GM12878 (cell line): ENCODE results near the gene ZBTB21. TPM values are rescaled to one million over a fixed set of nuclear protein-coding genes. Genes with fewer than 3 reads are reported as not detected.

ENCODE experiments used
- ATAC-seq: fragments of 200-7000 bp; cut with Tn5 transposase; 3 replicates; pipeline ENCODE4 v1.9.1; 2020; ENCODE audit warnings: mild to moderate bottlenecking, moderate library complexity
- BruUV-seq: library from RNA; stranded (reverse); fragments of 400-500 nt; replicated peaks from 2 replicates; lab custom pipeline; 2021; lab: Mats Ljungman, UMichigan
- CTCF ChIA-PET: fragments of 300-600 bp; sonication (Branson Sonifier 250); formaldehyde crosslinking; extraction: SDS; loops from one replicate; lab custom pipeline; 2021; ENCODE audit warnings: inconsistent platforms; lab: Yijun Ruan, JAX
- POLR2A ChIA-PET: fragments of 350-600 bp; formaldehyde crosslinking; extraction: SDS; loops from one replicate; lab custom pipeline; 2021; ENCODE audit warnings: inconsistent platforms; lab: Charles Lee
- RAD21 ChIA-PET: fragments of 300-600 bp; sonication (Branson Sonifier 250); formaldehyde crosslinking; loops from one replicate; lab custom pipeline; 2023; ENCODE audit warnings: antibody characterized with exemption; ENCODE audit not compliant: unreplicated experiment; lab: Charles Lee
- SMC1A ChIA-PET: fragments of 300-600 bp; sonication (Branson Sonifier 250); formaldehyde crosslinking; loops from one replicate; lab custom pipeline; 2023; ENCODE audit not compliant: unreplicated experiment, uncharacterized antibody; lab: Charles Lee
- DNase-seq: peaks from one replicate; pipeline ENCODE4 v3.0.0-alpha.2; 2011; ENCODE audit warnings: low read depth, low spot score
- FAIRE-seq: peaks from 3 replicates; lab custom pipeline; 2011; peaks lifted over from hg19 to GRCh38; lab: Jason Lieb, UNC
- H2AFZ ChIP-seq: 2 replicates; pipeline ENCODE4 v1.6.0; 2011; ENCODE audit warnings: low read depth, low read length, control low read depth; ENCODE audit not compliant: control insufficient read depth
- H3K27ac ChIP-seq: 2 replicates; pipeline ENCODE4 v1.5.1; 2011; ENCODE audit warnings: control low read depth; ENCODE audit not compliant: control insufficient read depth, insufficient read depth
- H3K27me3 ChIP-seq, 2 experiments: replicated peaks in 1 of 2; 2 replicates each; pipeline versions ENCODE4 v1.6.0 to v1.6.1; 2011; ENCODE audit warnings: low read length in 1 of 2; ENCODE audit not compliant: control insufficient read depth in 2 of 2, insufficient read depth in 2 of 2
- H3K36me3 ChIP-seq, 2 experiments: 2 replicates each; pipeline ENCODE4 v1.5.1; 2011; ENCODE audit warnings: low read length in 1 of 2; ENCODE audit not compliant: control insufficient read depth in 2 of 2, insufficient read depth in 2 of 2
- H3K4me1 ChIP-seq: 2 replicates; pipeline ENCODE4 v1.6.1; 2011; ENCODE audit warnings: mild to moderate bottlenecking, low read length, moderate library complexity, mixed read lengths; ENCODE audit not compliant: control insufficient read depth, insufficient read depth
- H3K4me2 ChIP-seq: 2 replicates; pipeline ENCODE4 v1.6.0; 2011; ENCODE audit warnings: control low read depth; ENCODE audit not compliant: control insufficient read depth, insufficient read depth
- H3K4me3 ChIP-seq: fragments of 200-600 bp; sonication (generic); 2 replicates; pipeline ENCODE4 v1.5.1; 2016
- H3K79me2 ChIP-seq: 2 replicates; pipeline ENCODE4 v1.6.0; 2011; ENCODE audit warnings: low read length; ENCODE audit not compliant: control insufficient read depth, insufficient read depth
- H3K9ac ChIP-seq: 2 replicates; pipeline ENCODE4 v1.8.0; 2011; ENCODE audit warnings: low read length, control low read depth, mixed read lengths; ENCODE audit not compliant: control insufficient read depth, insufficient read depth
- H3K9me3 ChIP-seq: replicated peaks from 3 replicates; pipeline ENCODE4 v1.5.1; 2011; ENCODE audit warnings: mild to moderate bottlenecking, low read length; ENCODE audit not compliant: control insufficient read depth, insufficient read depth
- H4K20me1 ChIP-seq: 2 replicates; pipeline ENCODE4 v1.6.0; 2011; ENCODE audit not compliant: control insufficient read depth, insufficient read depth
- IKZF2 ChIP-seq, 2 experiments: fragments of 450-650 bp; IDR thresholded peaks; 2 replicates each; pipeline ENCODE4 v1.6.1; 2017; ENCODE audit warnings: mild to moderate bottlenecking in 2 of 2, moderate library complexity in 2 of 2
- MEF2B ChIP-seq: fragments of 450-650 bp; IDR thresholded peaks from 2 replicates; pipeline ENCODE4 v1.6.1; 2018; ENCODE audit warnings: mild to moderate bottlenecking, moderate library complexity; ENCODE audit not compliant: partially characterized antibody, poor library complexity, severe bottlenecking
- MTA3 ChIP-seq: IDR thresholded peaks from 2 replicates; pipeline ENCODE4 v1.6.1; 2012; ENCODE audit warnings: low read length, inconsistent platforms, borderline replicate concordance
- RELB ChIP-seq: fragments of 450-650 bp; IDR thresholded peaks from 2 replicates; pipeline ENCODE4 v1.6.1; 2017; ENCODE audit warnings: low read depth, mild to moderate bottlenecking, moderate library complexity
- USF1 ChIP-seq: IDR thresholded peaks from 2 replicates; pipeline ENCODE4 v1.6.1; 2011; ENCODE audit warnings: borderline replicate concordance, low read depth, mild to moderate bottlenecking, moderate library complexity, mixed read lengths, low read length; ENCODE audit not compliant: insufficient read depth; ENCODE audit errors: extremely low read length
- ZZZ3 ChIP-seq: IDR thresholded peaks from 2 replicates; pipeline ENCODE4 v1.6.1; 2011; ENCODE audit warnings: low read depth; ENCODE audit not compliant: control insufficient read depth, insufficient read length
- WGBS: methylation state at CpG from one replicate; pipeline ENCODE4 v1.1.6; 2016; ENCODE audit warnings: low lambda C conversion rate; ENCODE audit not compliant: insufficient replicate concordance, insufficient coverage; ENCODE audit errors: missing lambda C conversion rate; 5-methylcytosine and 5-hydroxymethylcytosine counted together
- in situ Hi-C: fragments of 300-500 bp; cut with MboI; formaldehyde crosslinking; loops from 9 replicates; pipeline ENCODE4 v1.14.3; 2018; ENCODE audit warnings: mixed read lengths
- intact Hi-C: fragments of 100-400 bp; cut with micrococcal nuclease; formaldehyde crosslinking; loops from one replicate; pipeline ENCODE4 v1.14.2; 2022; ENCODE audit not compliant: unreplicated experiment
- polyA plus RNA-seq, 11 experiments: library from polyadenylated mRNA; depleted of rRNA in 4 of 11; unstranded in 6 of 11; stranded (reverse) in 5 of 11; fragments of >200 nt; fragmentation: Nextera tagmentation in 4 of 11; fragmentation: Illumina TruSeq in 1 of 11; extraction: Ambion mirVana in 4 of 11; extraction: Trizol in 1 of 11; gene quantifications; 1 replicate in 1 of 11; 2 replicates in 10 of 11; pipeline versions ENCODE4 v1.2.1 to v1.2.3, GENCODE V29; 2011 to 2016; ENCODE audit warnings: inconsistent platforms in 2 of 11, missing spikeins in 2 of 11, low read depth in 1 of 11
- total RNA-seq, 4 experiments: library from RNA; depleted of rRNA in 3 of 4; stranded (reverse); fragments of >200 nt in 3 of 4; fragmentation: Illumina TruSeq in 1 of 4; extraction: Trizol in 1 of 4; gene quantifications; 2 replicates each; pipeline versions ENCODE4 v1.2.1 to v1.2.3, GENCODE V29; 2013 to 2021

The ZBTB21 gene
- total and polyA plus RNA-seq, 10 of the 15 experiments (the other 5 are each of a cell fraction or from before 2014, with no cell fraction given): 1.8 to 21.6 (median 10.6) TPM

- H2AFZ ChIP-seq: no peak overlapping the region
- TF ChIP-seq RELB (no peak), ZZZ3 (no peak), MEF2B (no peak), USF1 (no peak), MTA3 (no peak), IKZF2 (IDR thresholded peaks at IDR 0.05) (no peak)
- intact Hi-C loops (no loop called here), in situ Hi-C loops (loop anchor here (10.0 kb wide), 1 partner anchor 65 kb away; no protein-coding TSS in a partner anchor)
- BruUV-seq: no TSS peak
- ChIA-PET CTCF (no interaction called here), POLR2A (no interaction called here), RAD21 (interaction anchor here (1.3 kb wide), 1 partner anchor 68 kb away, joined by 3 read pairs; no protein-coding TSS in a partner anchor), SMC1A (no interaction called here)
- DNase-seq (no peak), FAIRE-seq (no peak), ATAC-seq (no peak)
- H3K36me3 ChIP-seq: no peaks in the 10 kb centered on the region
- H3K9ac ChIP-seq: no peak overlapping the region
- H3K9me3 ChIP-seq: no peaks in the 10 kb centered on the region; the same call in 2 of the 3 replicates
- no peaks in the 10 kb centered on the region for H4K20me1 ChIP-seq
- H3K27ac ChIP-seq: no peak overlapping the region
- no peaks in the 10 kb centered on the region for H3K4me1 ChIP-seq
- no peak overlapping the region for H3K4me3 ChIP-seq
- no peak overlapping the region for H3K4me2 ChIP-seq
- H3K27me3 ChIP-seq: no peaks in the 10 kb centered on the region; a peak in 2 of 4 replicates
- H3K79me2 ChIP-seq: no peaks in the 10 kb centered on the region
- WGBS: 45% methylated on average over 12 of the region's 12 CpGs
Measured at GRCh38 chr21:42039911-42040351, 29.8 kb upstream of the ZBTB21 start.
